Natural killer cell (primary cell): ENCODE data around the gene TDRD9. TPM values are rescaled to one million over a fixed set of nuclear protein-coding genes. Genes with fewer than 3 reads are reported as not detected.

Experiments used
- ATAC-seq, 3 donors: fragments of 150-1000 bp in 2 of 3; fragments of 200-7000 bp in 1 of 3; cut with Tn5 transposase; 1 replicate in 1 of 3; 2 replicates in 2 of 3; pipeline ENCODE4 v1.10.0; 2021; ENCODE audit warnings: mild to moderate bottlenecking in 2 of 3, moderate library complexity in 2 of 3
- DNase-seq, 2 donors: peaks; one replicate each; pipeline versions ENCODE4 v3.0.0 to v3.0.0-alpha.2; 2013 to 2021; ENCODE audit warnings: mixed read lengths in 1 of 2
- H3K27ac ChIP-seq: one replicate; pipeline ENCODE4 v1.5.1; 2013; ENCODE audit warnings: mild to moderate bottlenecking, low read length
- H3K27me3 ChIP-seq: one replicate; pipeline ENCODE4 v1.6.1; 2013; ENCODE audit warnings: low read length; ENCODE audit not compliant: control insufficient read depth, insufficient read depth
- H3K36me3 ChIP-seq: one replicate; pipeline ENCODE4 v1.6.1; 2013; ENCODE audit warnings: low read length; ENCODE audit not compliant: control insufficient read depth, insufficient read depth
- H3K4me1 ChIP-seq: one replicate; pipeline ENCODE4 v1.6.1; 2013; ENCODE audit warnings: low read length; ENCODE audit not compliant: control insufficient read depth, insufficient read depth
- H3K4me3 ChIP-seq: one replicate; pipeline ENCODE4 v1.5.1; 2013; ENCODE audit warnings: low read length
- H3K9me3 ChIP-seq: one replicate; pipeline ENCODE4 v1.6.1; 2013; ENCODE audit warnings: low read length; ENCODE audit not compliant: control insufficient read depth, insufficient read depth
- H3K27ac Mint-ChIP-seq, 2 donors: one replicate each; pipeline ENCODE4 v1.8.0; 2022; ENCODE audit warnings: mild to moderate bottlenecking in 2 of 2, mixed read lengths in 2 of 2, moderate library complexity in 1 of 2
- H3K27me3 Mint-ChIP-seq, 2 donors: one replicate each; pipeline ENCODE4 v1.8.0; 2022; ENCODE audit warnings: low read depth in 2 of 2, mixed read lengths in 2 of 2
- H3K36me3 Mint-ChIP-seq: one replicate; pipeline ENCODE4 v1.8.0; 2022; ENCODE audit warnings: mixed read lengths
- H3K4me1 Mint-ChIP-seq, 2 donors: one replicate each; pipeline ENCODE4 v1.8.0; 2022; ENCODE audit warnings: mixed read lengths in 2 of 2
- H3K4me3 Mint-ChIP-seq: one replicate; pipeline ENCODE4 v1.8.0; 2022; ENCODE audit warnings: mild to moderate bottlenecking, moderate library complexity, mixed read lengths
- H3K9me3 Mint-ChIP-seq, 2 donors: one replicate each; pipeline ENCODE4 v1.8.0; 2022; ENCODE audit warnings: mixed read lengths in 2 of 2
- CTCF ChIP-seq: fragments of 200-600 bp; IDR thresholded peaks from one replicate; pipeline ENCODE4 v1.8.0; 2022; ENCODE audit warnings: antibody characterized with exemption
- WGBS: methylation state at CpG from one replicate; pipeline ENCODE4 v1.1.7; 2013; ENCODE audit warnings: missing lambda C conversion rate; ENCODE audit not compliant: insufficient coverage; 5-methylcytosine and 5-hydroxymethylcytosine counted together
- intact Hi-C: fragments of 100-400 bp; cut with micrococcal nuclease; formaldehyde crosslinking; loops from one replicate; pipeline ENCODE4 v1.14.2; 2022
- total RNA-seq, 4 donors: library from RNA; stranded (reverse); fragments of 120-200 nt in 1 of 4; gene quantifications; one replicate each; pipeline versions ENCODE4 v1.2.3 to v1.2.4, GENCODE V29; 2013 to 2022

Gene TDRD9
- total RNA-seq, 3 donors from 2014 or later (not counting 1 experiment from before 2014, with no cell fraction given), result 0.75 to 2.2 (median 1.4) TPM

- WGBS, result 35% methylated on average over 20 of the region's 20 CpGs
- Mint-ChIP-seq H3K9me3 (no peaks in the 10 kb centered on the region), H3K4me3 (peak overlapping the region; percentile 83), H3K4me1 (peaks cover 19 to 32% of the 10 kb centered on the region in 2 donors), H3K36me3 (peaks cover 7% of the 10 kb centered on the region), H3K27ac (peak overlapping the region; percentile 56 to 86), H3K27me3 (no peaks in the 10 kb centered on the region)
- ATAC-seq (peak; percentile 69 to 84 (median 79)), DNase-seq (peak; percentile 50 to 86)
- H3K9me3 ChIP-seq, result no peaks in the 10 kb centered on the region
- no peaks in the 10 kb centered on the region for H3K27me3 ChIP-seq
- H3K4me3 ChIP-seq, result peak overlapping the region; percentile 27
- no peak overlapping the region for H3K27ac ChIP-seq
- H3K4me1 ChIP-seq, result peaks cover 24% of the 10 kb centered on the region
- H3K36me3 ChIP-seq, result peaks cover 30% of the 10 kb centered on the region
- intact Hi-C loops, result loop anchor here (1.0 kb wide), 1 partner anchor 102 kb away; no protein-coding TSS in a partner anchor
- TF ChIP-seq CTCF, result peak; percentile 90
Measured at GRCh38 chr14:103910262-103910935, 17.9 kb upstream of the TDRD9 start.

- H3K36me3 ChIP-seq, result peaks cover 30% of the 10 kb centered on the region
- no peak overlapping the region for H3K4me3 ChIP-seq
- Mint-ChIP-seq H3K4me1 (peaks cover 19 to 33% of the 10 kb centered on the region in 2 donors), H3K36me3 (peaks cover 7% of the 10 kb centered on the region), H3K27me3 (no peaks in the 10 kb centered on the region), H3K27ac (no peak overlapping the region), H3K9me3 (no peaks in the 10 kb centered on the region), H3K4me3 (no peak overlapping the region)
- H3K27me3 ChIP-seq, result no peaks in the 10 kb centered on the region
- peaks cover 24% of the 10 kb centered on the region for H3K4me1 ChIP-seq
- H3K27ac ChIP-seq, result no peak overlapping the region
- TF ChIP-seq CTCF, result no peak
- DNase-seq (no peak), ATAC-seq (no peak)
- WGBS, result 86% methylated on average over 6 of the region's 6 CpGs
- intact Hi-C loops, result loop anchor here (1.0 kb wide), 1 partner anchor 103 kb away; no protein-coding TSS in a partner anchor
- no peaks in the 10 kb centered on the region for H3K9me3 ChIP-seq
Measured at GRCh38 chr14:103910984-103911383, 17.3 kb upstream of the TDRD9 start.

DNA sequence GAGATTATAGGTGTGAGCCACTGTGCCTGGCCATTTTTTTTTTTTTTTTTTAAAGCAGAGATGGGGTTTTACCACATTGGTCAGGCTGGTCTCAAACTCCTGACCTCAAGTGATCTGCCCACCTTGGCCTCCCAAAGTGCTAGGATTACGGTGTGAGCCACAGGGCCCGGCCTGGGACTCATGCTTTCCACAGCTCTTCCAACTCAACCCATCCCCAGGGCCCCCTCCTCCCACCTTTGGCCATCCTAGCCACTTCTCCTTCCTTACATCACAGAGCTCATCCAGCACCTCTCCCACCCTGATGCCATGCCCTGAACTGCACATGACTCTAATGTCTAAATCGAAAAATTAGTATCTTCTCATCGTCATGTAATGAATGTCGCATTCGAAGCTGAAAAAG is 12.6 kb upstream of the TDRD9 start:
- no peaks in the 10 kb centered on the region for H3K9me3 ChIP-seq
- 76% methylated on average over 6 of the region's 6 CpGs for whole genome bisulfite sequencing
- peaks cover 2 to 35% of the 10 kb centered on the region in 2 donors for H3K4me1 Mint-ChIP-seq
- no peak overlapping the region for H3K27ac ChIP-seq
- peaks cover 6% of the 10 kb centered on the region for H3K4me1 ChIP-seq
- peaks cover 7% of the 10 kb centered on the region for H3K36me3 Mint-ChIP-seq
- H3K27me3 ChIP-seq, result no peaks in the 10 kb centered on the region
- intact Hi-C loops, result no loop called here
- peak overlapping the region in 1 of 2 donors; percentile 85 for H3K27ac Mint-ChIP-seq
- H3K9me3 Mint-ChIP-seq, result no peaks in the 10 kb centered on the region
- DNase-seq (no peak), ATAC-seq (no peak)
- H3K27me3 Mint-ChIP-seq, result no peaks in the 10 kb centered on the region
- no peak overlapping the region for H3K4me3 ChIP-seq
- no peak overlapping the region for H3K4me3 Mint-ChIP-seq
- no peak for TF ChIP-seq CTCF
- H3K36me3 ChIP-seq, result peaks cover 33% of the 10 kb centered on the region
